Kidney (tissue), 22 donors: Measurements from ENCODE around the gene ADGRV1. TPM values are rescaled to one million over a fixed set of nuclear protein-coding genes. Genes with fewer than 3 reads are reported as not detected.

Source experiments
- DNase-seq, 5 donors: peaks; one replicate each; pipeline ENCODE4 v3.0.0-alpha.2; 2013 to 2020
- FAIRE-seq: peaks from 2 replicates; lab custom pipeline; 2012; peaks lifted over from hg19 to GRCh38; lab: Jason Lieb, UNC
- H3K27ac ChIP-seq, 2 donors: one replicate each; pipeline ENCODE4 v1.7.0; 2013; ENCODE audit warnings: low read depth in 2 of 2, low read length in 2 of 2, inconsistent platforms in 1 of 2
- H3K27me3 ChIP-seq: one replicate; pipeline ENCODE4 v1.7.1; 2013; ENCODE audit warnings: low read length, inconsistent platforms; ENCODE audit not compliant: control insufficient read depth, insufficient read depth
- H3K36me3 ChIP-seq, 3 donors: one replicate each; pipeline versions ENCODE4 v1.7.0 to v1.7.1; 2013; ENCODE audit warnings: low read length in 3 of 3, control low read depth in 1 of 3, inconsistent platforms in 1 of 3; ENCODE audit not compliant: insufficient read depth in 3 of 3, control insufficient read depth in 2 of 3
- H3K4me1 ChIP-seq, 3 donors: one replicate each; pipeline versions ENCODE4 v1.7.0 to v1.7.1; 2013; ENCODE audit warnings: low read length in 3 of 3, inconsistent platforms in 1 of 3, low read depth in 1 of 3; ENCODE audit not compliant: control insufficient read depth in 2 of 3, insufficient read depth in 2 of 3
- H3K4me3 ChIP-seq, 3 donors: one replicate each; pipeline versions ENCODE4 v1.7.0 to v1.8.1; 2013; ENCODE audit warnings: low read length in 3 of 3, control low read depth in 1 of 3, inconsistent platforms in 1 of 3
- H3K9ac ChIP-seq, 3 donors: one replicate each; pipeline versions ENCODE4 v1.7.0 to v1.7.1; 2013; ENCODE audit warnings: low read length in 3 of 3, control low read depth in 1 of 3, inconsistent platforms in 1 of 3
- H3K9me3 ChIP-seq, 3 donors: one replicate each; pipeline versions ENCODE4 v1.7.0 to v1.7.1; 2013; ENCODE audit warnings: low read length in 3 of 3, control low read depth in 1 of 3, inconsistent platforms in 1 of 3; ENCODE audit not compliant: control insufficient read depth in 2 of 3, insufficient read depth in 1 of 3
- intact Hi-C: fragments of 100-400 bp; cut with DNase I; formaldehyde crosslinking; loops from one replicate; pipeline ENCODE4 v1.11.1; 2022
- long read RNA-seq, 10 donors: library from polyadenylated mRNA in 1 of 10; unstranded in 1 of 10; transcript quantifications; one replicate each; pipeline ENCODE4 v2.0.0 and lab custom pipeline, GENCODE V29; 2021 to 2026
- polyA plus RNA-seq: library from polyadenylated mRNA; stranded (reverse); fragments of 350-450 nt; fragmentation: Illumina TruSeq; extraction: RNeasy Lipid Tissue Mini Kit (QIAGEN cat#74804); gene quantifications from one replicate; pipeline ENCODE4 v1.2.3, GENCODE V29; 2014; ENCODE audit warnings: low read depth, low replicate concordance; ENCODE audit not compliant: insufficient read depth
- total RNA-seq: library from RNA; stranded (reverse); fragmentation: NEBNext Ultra II Directional; extraction: Animal tissue kit (Norgen Biotek cat#: 25700); gene quantifications from one replicate; pipeline ENCODE4 v1.2.1, GENCODE V29; 2021
- TF ChIP-seq, protein P1 (sequence below): IDR thresholded peaks from 3 replicates; pipeline ENCODE4 v1.5.1; 2012; ENCODE audit warnings: mild to moderate bottlenecking, moderate library complexity, borderline replicate concordance; ENCODE audit not compliant: insufficient read depth; ENCODE audit errors: extremely low read depth
- donor health status: control.
- donor health status: control.
- donor health status: control.
- donor health status: control.
- donor health status: control.
- donor health status: DM: yes; HTN: yes; CAD: no.
- donor health status: Normal renal cell carcinoma (clear cell type).

Gene ADGRV1
- total RNA-seq (7.0 TPM), polyA plus RNA-seq (7.3 TPM)
- long read RNA-seq, donor 1 = 0 reads
- long read RNA-seq, donor 2 = 0 reads
- long read RNA-seq, donor 3, partial matches to known transcripts = 0 of 1 reads
- long read RNA-seq, donor 3, other reads (novel, unspliced or antisense) = 0 of 1 reads
- long read RNA-seq, donor 4 = 0 reads
- long read RNA-seq, donor 5 = 0 reads
- long read RNA-seq, donor 6, partial matches to known transcripts = 0 of 1 reads
- long read RNA-seq, donor 6, other reads (novel, unspliced or antisense) = 0 of 1 reads
- long read RNA-seq, donor 7 = 0 reads
- long read RNA-seq, donor 8, partial matches to known transcripts = 0 of 1 reads
- long read RNA-seq, donor 8, other reads (novel, unspliced or antisense) = 0 of 1 reads
- long read RNA-seq, donor 9, partial matches to known transcripts = 0 of 3 reads
- long read RNA-seq, donor 9, other reads (novel, unspliced or antisense) = 0 of 3 reads
- long read RNA-seq, donor 10, partial matches to known transcripts = 0 of 1 reads
- long read RNA-seq, donor 10, other reads (novel, unspliced or antisense) = 0 of 1 reads

DNA sequence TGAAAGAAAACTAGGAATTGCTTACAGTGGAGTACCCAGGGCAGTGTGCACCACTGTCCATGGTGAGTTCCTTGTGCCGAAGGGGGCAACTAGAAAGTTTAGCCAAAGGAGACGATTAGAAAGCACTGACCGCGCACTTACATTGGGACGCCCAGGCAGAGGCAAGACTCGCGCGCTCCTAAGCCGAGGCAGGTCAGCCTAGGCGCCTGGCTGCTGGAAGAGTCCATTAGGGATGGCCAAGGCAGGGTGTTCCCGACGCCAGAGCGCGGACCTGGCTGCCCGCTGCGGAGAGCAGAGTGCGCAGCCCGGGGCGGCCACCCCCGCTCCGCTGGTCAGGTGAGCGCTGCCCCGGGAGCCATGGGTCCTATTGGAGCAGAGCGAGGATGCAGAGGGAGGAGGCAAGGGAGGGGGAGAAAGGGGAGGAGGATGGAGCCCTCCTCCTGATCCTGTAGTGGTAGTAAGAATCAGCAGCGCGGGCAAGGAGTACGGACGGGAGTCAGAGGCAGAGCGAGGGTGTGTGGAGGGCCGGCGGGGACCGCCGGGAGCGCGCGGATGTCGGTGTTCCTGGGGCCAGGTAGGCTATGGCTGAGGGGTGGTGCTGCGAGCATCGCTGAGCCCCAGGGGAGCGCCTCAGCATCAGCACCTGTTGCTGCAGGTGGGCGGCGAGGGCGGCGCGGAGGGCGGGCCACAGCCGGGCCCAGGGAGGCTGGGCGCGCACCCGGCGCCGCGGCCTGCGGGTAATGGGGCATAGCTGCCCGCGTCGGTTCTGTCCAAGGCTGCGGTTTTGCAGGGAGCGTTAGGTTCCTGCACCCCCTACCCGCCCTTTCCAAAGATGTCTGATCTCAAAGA, at the start of gene ADGRV1:
TSS of gene ADGRV1 (plus strand) at position 454 of the 849 bp plus-strand sequence. CDS start at position 553, 99 bp downstream.
- no peaks in the 10 kb centered on the region for H3K9me3 ChIP-seq
- H3K27ac ChIP-seq = no peak within 1 kb of the TSS
- peak; percentile 92 to 97 (median 96) for DNase-seq
- intact Hi-C loops = no loop called here
- H3K27me3 ChIP-seq = peaks cover 8% of the 10 kb centered on the region
- H3K4me3 ChIP-seq = peak within 1 kb of the TSS; percentile 50 to 75 (median 62)
- H3K36me3 ChIP-seq = no peaks in the 10 kb centered on the region
- H3K4me1 ChIP-seq = peaks cover 0 to 4% (median 0%) of the 10 kb centered on the region in 3 donors
- H3K9ac ChIP-seq = peak within 1 kb of the TSS in 2 of 3 donors; percentile 29 to 56
- TF ChIP-seq, protein P1, sequence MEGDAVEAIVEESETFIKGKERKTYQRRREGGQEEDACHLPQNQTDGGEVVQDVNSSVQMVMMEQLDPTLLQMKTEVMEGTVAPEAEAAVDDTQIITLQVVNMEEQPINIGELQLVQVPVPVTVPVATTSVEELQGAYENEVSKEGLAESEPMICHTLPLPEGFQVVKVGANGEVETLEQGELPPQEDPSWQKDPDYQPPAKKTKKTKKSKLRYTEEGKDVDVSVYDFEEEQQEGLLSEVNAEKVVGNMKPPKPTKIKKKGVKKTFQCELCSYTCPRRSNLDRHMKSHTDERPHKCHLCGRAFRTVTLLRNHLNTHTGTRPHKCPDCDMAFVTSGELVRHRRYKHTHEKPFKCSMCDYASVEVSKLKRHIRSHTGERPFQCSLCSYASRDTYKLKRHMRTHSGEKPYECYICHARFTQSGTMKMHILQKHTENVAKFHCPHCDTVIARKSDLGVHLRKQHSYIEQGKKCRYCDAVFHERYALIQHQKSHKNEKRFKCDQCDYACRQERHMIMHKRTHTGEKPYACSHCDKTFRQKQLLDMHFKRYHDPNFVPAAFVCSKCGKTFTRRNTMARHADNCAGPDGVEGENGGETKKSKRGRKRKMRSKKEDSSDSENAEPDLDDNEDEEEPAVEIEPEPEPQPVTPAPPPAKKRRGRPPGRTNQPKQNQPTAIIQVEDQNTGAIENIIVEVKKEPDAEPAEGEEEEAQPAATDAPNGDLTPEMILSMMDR = peak; percentile 5
- no peak for FAIRE-seq

GRCh38 chr5:90510438-90510837, 48.2 kb upstream of the ADGRV1 start:
- peaks cover 0 to 3% (median 0%) of the 10 kb centered on the region in 3 donors for H3K36me3 ChIP-seq
- H3K9me3 ChIP-seq = no peaks in the 10 kb centered on the region
- no peak overlapping the region for H3K9ac ChIP-seq
- TF ChIP-seq, protein P1 = no peak
- no peak overlapping the region for H3K4me3 ChIP-seq
- H3K27ac ChIP-seq = no peak overlapping the region
- H3K27me3 ChIP-seq = no peaks in the 10 kb centered on the region
- DNase-seq (no peak), FAIRE-seq (no peak)
- no peaks in the 10 kb centered on the region for H3K4me1 ChIP-seq
- intact Hi-C loops = no loop called here

DNA sequence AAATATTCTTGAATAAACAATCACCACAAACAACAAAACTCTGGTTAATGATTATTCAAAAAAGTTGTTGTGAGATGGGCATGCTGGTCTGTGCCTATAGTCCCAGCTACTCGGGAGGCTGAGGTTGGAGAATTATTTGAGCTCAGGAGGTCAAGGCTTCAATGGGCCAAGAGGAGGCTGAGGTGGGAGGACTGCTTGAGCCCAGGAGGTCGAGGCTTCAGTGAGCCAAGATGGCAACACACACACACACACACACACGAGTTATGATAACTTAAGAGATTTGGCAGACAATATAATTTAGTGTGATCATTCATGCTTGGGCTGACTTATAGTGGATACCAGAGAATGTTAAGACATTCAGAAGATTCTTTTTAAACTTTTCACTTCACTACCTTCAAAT, 44.1 kb upstream of the ADGRV1 start:
- no peaks in the 10 kb centered on the region for H3K4me1 ChIP-seq
- TF ChIP-seq, protein P1 = no peak
- H3K36me3 ChIP-seq = peaks cover 0 to 3% (median 0%) of the 10 kb centered on the region in 3 donors
- no peak overlapping the region for H3K9ac ChIP-seq
- H3K27ac ChIP-seq = no peak overlapping the region
- DNase-seq (no peak), FAIRE-seq (no peak)
- no peak overlapping the region for H3K4me3 ChIP-seq
- intact Hi-C loops = no loop called here
- no peaks in the 10 kb centered on the region for H3K27me3 ChIP-seq
- no peaks in the 10 kb centered on the region for H3K9me3 ChIP-seq
